ENCODE data around the gene CCDC142. TPM values are rescaled to one million over a fixed set of nuclear protein-coding genes. Genes with fewer than 3 reads are reported as not detected.

The CCDC142 gene
- total RNA-seq, 1 experiment from 2014 or later: 14.0 TPM

DNA sequence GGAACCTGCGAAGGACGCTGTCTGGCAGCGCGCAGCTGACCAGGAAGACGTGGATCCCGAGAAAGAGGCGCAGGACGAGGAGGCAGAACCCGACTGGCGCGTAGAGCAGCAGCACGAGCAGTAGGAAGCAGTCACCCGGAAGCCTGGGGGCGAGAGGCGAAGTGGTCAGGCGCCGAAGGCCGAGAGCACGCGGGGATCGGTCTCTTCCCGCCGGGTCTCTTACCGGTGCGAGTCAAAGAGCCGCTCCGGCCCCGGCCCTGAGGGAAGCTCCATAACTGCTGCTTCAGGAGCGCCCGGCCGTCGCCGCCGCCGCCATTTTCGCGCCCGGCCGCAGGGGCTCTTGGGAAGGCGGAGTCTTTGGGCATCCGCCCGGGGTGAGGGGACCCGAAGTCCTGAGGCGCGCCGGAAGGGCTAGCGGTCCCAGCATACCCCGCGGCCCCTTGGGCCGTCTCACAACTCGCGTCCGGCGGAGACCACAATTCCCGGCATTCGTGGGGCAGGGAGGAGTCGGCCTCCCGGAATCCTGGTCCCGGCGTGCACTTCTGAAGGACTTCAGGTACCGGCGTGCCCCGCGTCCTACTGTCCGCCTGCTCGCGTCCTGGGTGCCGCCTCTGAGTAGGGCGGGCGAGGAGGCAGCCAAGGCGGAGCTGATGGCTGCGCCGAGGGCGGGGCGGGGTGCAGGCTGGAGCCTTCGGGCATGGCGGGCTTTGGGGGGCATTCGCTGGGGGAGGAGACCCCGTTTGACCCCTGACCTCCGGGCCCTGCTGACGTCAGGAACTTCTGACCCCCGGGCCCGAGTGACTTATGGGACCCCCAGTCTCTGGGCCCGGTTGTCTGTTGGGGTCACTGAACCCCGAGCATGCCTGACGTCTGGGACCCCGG lies 46.8 kb upstream of the CCDC142 start, which contains the start of the genes AUP1 and HTRA2 (continued):
- TF ChIP-seq, protein P1, sequence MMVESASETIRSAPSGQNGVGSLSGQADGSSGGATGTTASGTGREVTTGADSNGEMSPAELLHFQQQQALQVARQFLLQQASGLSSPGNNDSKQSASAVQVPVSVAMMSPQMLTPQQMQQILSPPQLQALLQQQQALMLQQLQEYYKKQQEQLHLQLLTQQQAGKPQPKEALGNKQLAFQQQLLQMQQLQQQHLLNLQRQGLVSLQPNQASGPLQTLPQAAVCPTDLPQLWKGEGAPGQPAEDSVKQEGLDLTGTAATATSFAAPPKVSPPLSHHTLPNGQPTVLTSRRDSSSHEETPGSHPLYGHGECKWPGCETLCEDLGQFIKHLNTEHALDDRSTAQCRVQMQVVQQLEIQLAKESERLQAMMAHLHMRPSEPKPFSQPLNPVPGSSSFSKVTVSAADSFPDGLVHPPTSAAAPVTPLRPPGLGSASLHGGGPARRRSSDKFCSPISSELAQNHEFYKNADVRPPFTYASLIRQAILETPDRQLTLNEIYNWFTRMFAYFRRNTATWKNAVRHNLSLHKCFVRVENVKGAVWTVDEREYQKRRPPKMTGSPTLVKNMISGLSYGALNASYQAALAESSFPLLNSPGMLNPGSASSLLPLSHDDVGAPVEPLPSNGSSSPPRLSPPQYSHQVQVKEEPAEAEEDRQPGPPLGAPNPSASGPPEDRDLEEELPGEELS (CRISPR knock-in tag; IDR thresholded peaks at IDR 0.05): 0 out of 2 replicates have a peak, but pooled peaks have one; percentile 66
- TF ChIP-seq, protein P2, sequence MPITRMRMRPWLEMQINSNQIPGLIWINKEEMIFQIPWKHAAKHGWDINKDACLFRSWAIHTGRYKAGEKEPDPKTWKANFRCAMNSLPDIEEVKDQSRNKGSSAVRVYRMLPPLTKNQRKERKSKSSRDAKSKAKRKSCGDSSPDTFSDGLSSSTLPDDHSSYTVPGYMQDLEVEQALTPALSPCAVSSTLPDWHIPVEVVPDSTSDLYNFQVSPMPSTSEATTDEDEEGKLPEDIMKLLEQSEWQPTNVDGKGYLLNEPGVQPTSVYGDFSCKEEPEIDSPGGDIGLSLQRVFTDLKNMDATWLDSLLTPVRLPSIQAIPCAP (CRISPR knock-in tag; IDR thresholded peaks at IDR 0.05): no peak
- TF ChIP-seq HMGXB4 (CRISPR knock-in tag; IDR thresholded peaks at IDR 0.05): peak; percentile 91; the same call in 1 of the 2 replicates
- TF ChIP-seq ZNF671 (CRISPR knock-in tag; IDR thresholded peaks at IDR 0.05): no peak
- TF ChIP-seq, protein P3, sequence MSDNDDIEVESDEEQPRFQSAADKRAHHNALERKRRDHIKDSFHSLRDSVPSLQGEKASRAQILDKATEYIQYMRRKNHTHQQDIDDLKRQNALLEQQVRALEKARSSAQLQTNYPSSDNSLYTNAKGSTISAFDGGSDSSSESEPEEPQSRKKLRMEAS (CRISPR knock-in tag; IDR thresholded peaks at IDR 0.05): peak; percentile 72
- TF ChIP-seq AR (CRISPR knock-in tag; IDR thresholded peaks at IDR 0.05): no peak
- peak; percentile 53; the same call in 1 of the 2 replicates for TF ChIP-seq ESRRA (CRISPR knock-in tag; IDR thresholded peaks at IDR 0.05; ENCODE audit: borderline replicate concordance)
- no peak for TF ChIP-seq ATF2 (CRISPR knock-in tag; IDR thresholded peaks at IDR 0.05; ENCODE audit: borderline replicate concordance, low read depth)
- TF ChIP-seq NR2C2 (CRISPR knock-in tag; IDR thresholded peaks at IDR 0.05): peak; percentile 76
- TF ChIP-seq ATF3 (CRISPR knock-in tag; conservative IDR thresholded peaks at IDR 0.05): no peak
- TF ChIP-seq GABPB1 (CRISPR knock-in tag; IDR thresholded peaks at IDR 0.05): peak; percentile 73
- TF ChIP-seq, protein P4, sequence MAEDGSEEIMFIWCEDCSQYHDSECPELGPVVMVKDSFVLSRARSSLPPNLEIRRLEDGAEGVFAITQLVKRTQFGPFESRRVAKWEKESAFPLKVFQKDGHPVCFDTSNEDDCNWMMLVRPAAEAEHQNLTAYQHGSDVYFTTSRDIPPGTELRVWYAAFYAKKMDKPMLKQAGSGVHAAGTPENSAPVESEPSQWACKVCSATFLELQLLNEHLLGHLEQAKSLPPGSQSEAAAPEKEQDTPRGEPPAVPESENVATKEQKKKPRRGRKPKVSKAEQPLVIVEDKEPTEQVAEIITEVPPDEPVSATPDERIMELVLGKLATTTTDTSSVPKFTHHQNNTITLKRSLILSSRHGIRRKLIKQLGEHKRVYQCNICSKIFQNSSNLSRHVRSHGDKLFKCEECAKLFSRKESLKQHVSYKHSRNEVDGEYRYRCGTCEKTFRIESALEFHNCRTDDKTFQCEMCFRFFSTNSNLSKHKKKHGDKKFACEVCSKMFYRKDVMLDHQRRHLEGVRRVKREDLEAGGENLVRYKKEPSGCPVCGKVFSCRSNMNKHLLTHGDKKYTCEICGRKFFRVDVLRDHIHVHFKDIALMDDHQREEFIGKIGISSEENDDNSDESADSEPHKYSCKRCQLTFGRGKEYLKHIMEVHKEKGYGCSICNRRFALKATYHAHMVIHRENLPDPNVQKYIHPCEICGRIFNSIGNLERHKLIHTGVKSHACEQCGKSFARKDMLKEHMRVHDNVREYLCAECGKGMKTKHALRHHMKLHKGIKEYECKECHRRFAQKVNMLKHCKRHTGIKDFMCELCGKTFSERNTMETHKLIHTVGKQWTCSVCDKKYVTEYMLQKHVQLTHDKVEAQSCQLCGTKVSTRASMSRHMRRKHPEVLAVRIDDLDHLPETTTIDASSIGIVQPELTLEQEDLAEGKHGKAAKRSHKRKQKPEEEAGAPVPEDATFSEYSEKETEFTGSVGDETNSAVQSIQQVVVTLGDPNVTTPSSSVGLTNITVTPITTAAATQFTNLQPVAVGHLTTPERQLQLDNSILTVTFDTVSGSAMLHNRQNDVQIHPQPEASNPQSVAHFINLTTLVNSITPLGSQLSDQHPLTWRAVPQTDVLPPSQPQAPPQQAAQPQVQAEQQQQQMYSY (CRISPR knock-in tag; IDR thresholded peaks at IDR 0.05): no peak
- peak; percentile 66 for TF ChIP-seq TP53 (CRISPR knock-in tag; IDR thresholded peaks at IDR 0.05)
- TF ChIP-seq SOX15 (CRISPR knock-in tag; IDR thresholded peaks at IDR 0.05): no peak
- no peak for TF ChIP-seq ZNF138 (CRISPR knock-in tag; conservative IDR thresholded peaks at IDR 0.05)
- peak; percentile 50; the same call in 1 of the 2 replicates for TF ChIP-seq ETV6 (CRISPR knock-in tag; IDR thresholded peaks at IDR 0.05)
- no peak for TF ChIP-seq NR1H2 (CRISPR knock-in tag; IDR thresholded peaks at IDR 0.05)
- no peak for TF ChIP-seq PRRX2 (CRISPR knock-in tag; IDR thresholded peaks at IDR 0.05)
- no peak for TF ChIP-seq ZNF263 (CRISPR knock-in tag; IDR thresholded peaks at IDR 0.05; ENCODE audit: low read depth)
- TF ChIP-seq, protein P5, sequence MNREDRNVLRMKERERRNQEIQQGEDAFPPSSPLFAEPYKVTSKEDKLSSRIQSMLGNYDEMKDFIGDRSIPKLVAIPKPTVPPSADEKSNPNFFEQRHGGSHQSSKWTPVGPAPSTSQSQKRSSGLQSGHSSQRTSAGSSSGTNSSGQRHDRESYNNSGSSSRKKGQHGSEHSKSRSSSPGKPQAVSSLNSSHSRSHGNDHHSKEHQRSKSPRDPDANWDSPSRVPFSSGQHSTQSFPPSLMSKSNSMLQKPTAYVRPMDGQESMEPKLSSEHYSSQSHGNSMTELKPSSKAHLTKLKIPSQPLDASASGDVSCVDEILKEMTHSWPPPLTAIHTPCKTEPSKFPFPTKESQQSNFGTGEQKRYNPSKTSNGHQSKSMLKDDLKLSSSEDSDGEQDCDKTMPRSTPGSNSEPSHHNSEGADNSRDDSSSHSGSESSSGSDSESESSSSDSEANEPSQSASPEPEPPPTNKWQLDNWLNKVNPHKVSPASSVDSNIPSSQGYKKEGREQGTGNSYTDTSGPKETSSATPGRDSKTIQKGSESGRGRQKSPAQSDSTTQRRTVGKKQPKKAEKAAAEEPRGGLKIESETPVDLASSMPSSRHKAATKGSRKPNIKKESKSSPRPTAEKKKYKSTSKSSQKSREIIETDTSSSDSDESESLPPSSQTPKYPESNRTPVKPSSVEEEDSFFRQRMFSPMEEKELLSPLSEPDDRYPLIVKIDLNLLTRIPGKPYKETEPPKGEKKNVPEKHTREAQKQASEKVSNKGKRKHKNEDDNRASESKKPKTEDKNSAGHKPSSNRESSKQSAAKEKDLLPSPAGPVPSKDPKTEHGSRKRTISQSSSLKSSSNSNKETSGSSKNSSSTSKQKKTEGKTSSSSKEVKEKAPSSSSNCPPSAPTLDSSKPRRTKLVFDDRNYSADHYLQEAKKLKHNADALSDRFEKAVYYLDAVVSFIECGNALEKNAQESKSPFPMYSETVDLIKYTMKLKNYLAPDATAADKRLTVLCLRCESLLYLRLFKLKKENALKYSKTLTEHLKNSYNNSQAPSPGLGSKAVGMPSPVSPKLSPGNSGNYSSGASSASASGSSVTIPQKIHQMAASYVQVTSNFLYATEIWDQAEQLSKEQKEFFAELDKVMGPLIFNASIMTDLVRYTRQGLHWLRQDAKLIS (CRISPR knock-in tag; IDR thresholded peaks at IDR 0.05; ENCODE audit: borderline replicate concordance): no peak
- 0 out of 2 replicates have a peak, but pooled peaks have one; percentile 67 for TF ChIP-seq TEAD4 (CRISPR knock-in tag; IDR thresholded peaks at IDR 0.05)
